ENCODE data around the gene IL18BP.

GRCh38 chr11:72010529-72011233 lies 12.0 kb downstream of the IL18BP start:
- TF ChIP-seq NR2C1 (IDR thresholded peaks at IDR 0.05) (no peak), NR2C1 (tag; IDR thresholded peaks at IDR 0.05) (no peak), TAL1 (IDR thresholded peaks at IDR 0.05) (no peak)
